IPS-18c (cell line): ENCODE results near the gene NHS.

ENCODE experiments used
- H3K4me3 ChIP-seq: 2 replicates; pipeline ENCODE4 v1.7.0; 2013; ENCODE audit warnings: low read depth, mild to moderate bottlenecking, low read length, moderate library complexity; ENCODE audit not compliant: insufficient read depth
- H3K9me3 ChIP-seq: one replicate; pipeline ENCODE4 v1.6.1; 2013; ENCODE audit warnings: mild to moderate bottlenecking, low read length, moderate library complexity; ENCODE audit not compliant: control insufficient read depth, insufficient read depth

Gene NHS

GRCh38 chrX:17767734-17768133 is 392.7 kb downstream of the NHS start:
- H3K4me3 ChIP-seq = no peak overlapping the region
- H3K9me3 ChIP-seq = no peaks in the 10 kb centered on the region

GRCh38 chrX:17768997-17769396 is 394.0 kb downstream of the NHS start:
- H3K4me3 ChIP-seq = no peak overlapping the region
- no peaks in the 10 kb centered on the region for H3K9me3 ChIP-seq

- no peak overlapping the region for H3K4me3 ChIP-seq
- no peaks in the 10 kb centered on the region for H3K9me3 ChIP-seq
Observed at GRCh38 chrX:17769701-17770269, 394.8 kb downstream of the NHS start.

GRCh38 chrX:17773221-17773876 is 398.3 kb downstream of the NHS start:
- no peak overlapping the region for H3K4me3 ChIP-seq
- no peaks in the 10 kb centered on the region for H3K9me3 ChIP-seq

- Histone ChIP-seq H3K9me3 (no peaks in the 10 kb centered on the region), H3K4me3 (no peak overlapping the region)
Observed at GRCh38 chrX:17774053-17774452, 399.1 kb downstream of the NHS start.

GRCh38 chrX:17778997-17779396 is 404.0 kb downstream of the NHS start:
- Histone ChIP-seq H3K9me3 (no peaks in the 10 kb centered on the region), H3K4me3 (no peak overlapping the region)

GRCh38 chrX:17779434-17779833 is 404.4 kb downstream of the NHS start:
- Histone ChIP-seq H3K9me3 (no peaks in the 10 kb centered on the region), H3K4me3 (no peak overlapping the region)
